ENCODE data around the gene DTL.

Gene DTL

DNA sequence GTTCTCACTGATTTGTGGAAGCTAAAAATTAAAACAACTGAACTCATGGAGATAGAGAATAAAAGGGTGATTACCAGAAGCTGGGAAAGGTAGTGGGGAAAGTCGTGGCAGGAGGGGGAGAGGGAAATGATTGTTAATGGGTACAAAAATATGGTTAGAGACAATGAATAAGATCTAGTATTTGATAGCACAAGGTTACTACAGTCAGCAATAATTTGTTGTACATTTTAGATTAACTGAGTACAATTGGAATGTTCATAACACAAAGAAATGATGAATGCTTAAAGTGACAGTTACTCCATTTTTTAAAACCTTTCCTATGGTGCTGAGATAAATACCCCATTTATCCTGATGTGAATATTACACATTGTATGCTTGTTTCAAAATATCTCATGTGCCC lies 102.3 kb downstream of the DTL start:
- no peak for DNase-seq

DNA sequence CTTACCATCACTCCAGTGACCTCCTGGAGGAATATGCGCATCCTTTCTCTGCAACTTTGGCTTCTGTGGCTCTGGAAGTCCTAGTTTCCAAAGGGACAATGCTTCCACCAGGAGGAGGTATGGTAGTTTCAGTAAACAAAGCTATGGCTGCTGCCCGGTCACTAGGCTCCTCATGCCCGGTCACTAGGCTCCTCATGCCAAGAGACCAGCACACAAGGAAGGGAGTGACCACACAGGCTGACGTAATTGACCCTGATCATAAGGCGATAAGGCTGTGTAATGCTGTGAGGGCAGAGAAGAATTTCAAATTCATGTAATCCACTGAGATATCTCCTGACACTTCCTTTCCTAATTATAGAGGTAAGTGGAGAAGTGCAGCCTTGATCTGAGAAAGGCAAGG lies 102.9 kb downstream of the DTL start:
- no peak for DNase-seq

DNA sequence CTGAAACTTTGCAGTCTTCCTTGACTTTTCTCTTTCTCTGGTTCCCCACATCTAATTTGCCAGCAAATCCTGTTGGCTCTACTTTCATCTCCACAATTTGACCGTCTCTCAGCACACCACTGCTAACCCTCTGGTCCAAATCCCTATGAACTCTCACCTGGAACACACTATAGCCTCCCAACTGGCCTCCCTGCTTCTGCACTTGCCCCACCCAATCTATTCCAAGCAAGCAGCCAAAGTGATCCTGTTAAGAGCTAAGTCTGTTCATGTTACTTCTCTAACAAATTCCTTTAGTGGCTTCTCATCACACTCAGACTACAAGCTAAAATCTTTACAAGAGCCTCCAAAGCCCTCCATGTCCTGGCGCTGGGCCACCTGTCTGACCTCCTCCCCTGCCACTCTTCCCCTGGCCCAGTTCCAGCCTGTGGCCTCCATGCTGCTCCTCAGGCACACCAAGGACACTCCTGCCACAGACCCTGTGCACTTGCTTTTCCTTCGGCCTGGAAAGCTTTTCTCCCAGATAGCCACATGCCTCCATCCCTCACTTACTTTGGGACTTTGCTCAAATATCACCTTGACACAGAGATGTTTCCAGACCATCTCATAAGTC lies 104.1 kb downstream of the DTL start:
- DNase-seq = peak; percentile 21

DNA sequence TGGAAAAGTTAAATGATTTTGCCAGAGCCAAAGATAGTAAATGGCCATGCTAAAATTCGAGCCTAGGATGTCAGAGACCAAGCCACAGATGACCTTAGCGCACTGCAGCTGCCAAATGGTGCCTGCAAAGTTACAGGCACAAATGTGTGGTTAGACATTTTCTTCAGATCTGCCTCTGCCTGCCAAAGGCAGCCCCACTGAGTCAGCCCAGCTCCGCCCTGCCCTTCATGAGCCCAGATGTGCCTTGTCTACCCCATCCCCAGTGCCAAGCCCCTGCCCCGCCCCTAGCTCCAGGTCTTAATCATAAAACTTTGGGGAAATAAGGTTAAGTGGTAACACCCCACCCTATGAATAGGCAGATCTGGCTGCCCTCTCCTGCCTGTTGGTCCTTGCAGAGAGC lies 105.9 kb downstream of the DTL start:
- no peak for DNase-seq

DNA sequence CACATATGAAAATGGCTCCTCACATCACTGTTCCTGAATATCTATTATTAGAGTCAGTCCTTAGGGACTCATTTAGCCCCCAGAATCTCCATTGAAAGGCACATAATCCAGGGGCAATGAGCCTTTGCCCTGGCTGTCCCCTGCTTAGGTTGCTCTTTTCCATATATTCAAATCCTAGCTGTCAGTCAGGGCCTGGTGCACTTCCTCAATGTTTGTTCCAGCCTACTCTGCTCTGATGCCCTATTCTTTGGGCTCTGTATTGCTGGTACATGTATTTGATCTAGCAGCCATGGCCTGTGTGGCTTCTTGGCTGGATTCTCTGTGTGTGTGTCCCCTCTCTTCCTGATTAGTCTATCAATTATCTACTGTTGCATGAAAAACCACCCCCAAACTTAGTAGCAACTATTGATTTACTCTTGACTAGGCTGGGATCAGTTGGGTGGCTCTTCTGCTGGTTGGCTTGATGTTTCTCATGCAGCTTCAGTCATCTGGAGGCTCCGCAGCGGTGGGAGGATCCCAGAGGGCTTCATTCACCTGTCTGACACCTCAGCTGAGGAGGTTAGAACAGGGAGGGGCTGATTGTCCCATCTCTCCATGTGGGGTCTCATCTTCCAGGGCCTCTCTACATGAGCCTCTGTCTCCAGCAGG lies 107.5 kb downstream of the DTL start:
- no peak for DNase-seq

DNA sequence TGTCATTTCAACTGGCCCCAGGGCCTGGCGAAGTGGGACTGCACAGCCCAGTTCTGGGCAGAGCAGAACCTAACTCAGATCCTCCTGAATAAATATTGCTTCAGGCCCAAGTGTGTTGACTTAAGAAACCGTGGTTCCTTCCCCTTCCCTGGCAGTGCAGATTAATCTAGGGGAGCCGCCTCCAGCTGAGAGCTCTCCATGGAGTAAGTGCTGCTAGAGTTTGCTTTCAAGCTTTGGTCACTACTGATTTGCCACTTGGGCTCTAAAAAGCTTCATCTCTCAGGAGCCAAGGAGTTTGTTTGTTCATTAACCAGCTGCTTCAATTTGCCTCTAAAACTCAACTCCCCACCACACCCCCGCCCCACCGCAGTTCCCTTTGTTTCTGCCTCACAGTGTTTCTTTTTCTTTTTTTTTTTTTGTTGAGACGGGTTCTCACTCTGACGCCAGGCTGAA lies 112.1 kb downstream of the DTL start:
- peak; percentile 50 for DNase-seq

DNA sequence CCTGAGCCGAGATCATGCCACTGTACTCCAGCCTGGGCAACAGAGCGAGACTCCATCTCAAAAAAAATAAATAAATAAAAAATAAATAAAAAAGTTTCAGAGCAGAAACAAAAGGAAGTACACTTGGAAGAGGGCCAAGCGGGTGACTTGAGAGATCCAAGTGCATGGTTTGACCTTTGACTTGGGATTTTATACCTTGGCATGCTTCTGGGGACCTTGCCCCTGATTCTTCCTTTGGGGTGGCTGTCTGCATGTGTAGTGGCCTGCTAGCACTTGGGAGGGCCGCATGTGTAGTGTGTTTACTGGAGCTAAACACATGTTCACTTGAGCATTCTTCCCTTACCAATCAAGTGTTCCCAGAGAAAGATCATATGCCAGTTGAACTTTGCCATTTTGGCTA lies 114.0 kb downstream of the DTL start:
- DNase-seq = no peak

DNA sequence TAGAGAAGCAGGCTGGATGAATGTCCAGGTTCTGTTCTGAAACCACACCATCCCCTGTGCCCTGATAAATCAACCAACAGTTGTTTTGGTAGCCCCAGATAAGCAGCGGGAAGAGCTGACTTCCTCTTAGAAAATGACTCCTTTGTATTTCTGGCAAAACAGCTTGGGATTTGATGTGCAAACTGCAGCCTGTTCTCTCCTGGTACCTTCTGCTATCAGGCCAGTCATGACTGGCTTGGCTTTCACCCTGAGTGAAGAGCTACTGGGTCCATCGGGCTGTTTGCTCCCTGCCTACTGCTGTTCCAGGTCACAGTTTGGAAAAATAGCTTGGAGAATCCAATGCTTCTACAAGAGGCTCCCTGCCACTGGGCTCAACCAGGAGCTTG lies 116.8 kb downstream of the DTL start:
- no peak for DNase-seq

DNA sequence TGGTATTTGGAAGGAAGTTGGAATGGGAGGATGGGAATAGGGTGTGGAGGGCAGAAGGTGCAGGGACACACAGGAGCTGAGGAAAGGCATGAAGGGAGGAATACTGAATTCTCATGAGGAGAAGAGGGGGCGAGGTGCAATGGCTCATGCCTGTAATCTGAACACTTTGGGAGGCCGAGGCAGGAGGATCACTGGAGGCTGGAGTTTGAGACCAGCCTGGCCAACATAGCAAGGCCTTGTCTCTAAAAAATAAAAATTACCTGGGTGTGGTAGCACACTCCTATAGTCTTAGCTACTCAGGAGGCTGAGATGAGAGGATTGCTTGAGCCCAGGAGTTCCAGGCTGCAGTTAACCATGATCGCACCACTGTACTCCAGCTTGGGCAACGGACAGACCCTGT lies 117.3 kb downstream of the DTL start:
- DNase-seq = no peak

DNA sequence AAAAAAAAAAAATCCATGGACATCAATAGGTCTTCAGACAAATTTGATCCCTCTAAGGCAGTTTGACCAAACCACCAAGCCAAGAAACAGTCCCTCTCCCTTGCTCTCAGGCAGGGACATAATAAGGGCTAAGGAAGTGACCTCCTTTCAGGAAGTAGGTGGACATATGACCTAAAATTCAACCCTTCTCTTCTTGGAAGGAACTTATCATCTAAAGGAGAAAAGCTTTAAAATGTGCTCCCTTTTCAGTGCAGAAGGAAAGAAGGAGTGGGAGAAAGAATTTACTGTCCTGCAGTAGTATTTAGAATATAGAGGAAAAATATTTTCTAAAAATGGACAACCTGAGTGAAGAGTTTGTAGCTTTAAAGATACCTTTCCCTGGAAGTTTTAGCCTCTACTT lies 118.1 kb downstream of the DTL start:
- DNase-seq = no peak

Data from NCI-H2029 (cell line).